WTC11 (cell line): ENCODE measurements around the gene PLEKHH3. TPM values are rescaled to one million over a fixed set of nuclear protein-coding genes. Genes with fewer than 3 reads are reported as not detected.

Experiments used
- ATAC-seq: fragments of 200-7000 bp; cut with Tn5 transposase; 2 replicates; pipeline ENCODE4 v1.10.0; 2021; ENCODE audit warnings: mild to moderate bottlenecking, moderate library complexity
- CTCF ChIA-PET: fragments of 300-600 bp; sonication (Branson Sonifier 250); formaldehyde crosslinking; loops from one replicate; lab custom pipeline; 2021; ENCODE audit warnings: antibody characterized with exemption; lab: Charles Lee
- POLR2A ChIA-PET: fragments of 350-600 bp; sonication (Branson Sonifier 250); formaldehyde crosslinking; loops from one replicate; lab custom pipeline; 2021; ENCODE audit warnings: antibody characterized with exemption; lab: Charles Lee
- DNase-seq: peaks from one replicate; pipeline ENCODE4 v3.0.0; 2021; ENCODE audit warnings: low spot score
- H3K27ac Mint-ChIP-seq: 2 replicates; pipeline ENCODE4 v1.8.0; 2021; ENCODE audit warnings: mixed read lengths
- H3K27me3 Mint-ChIP-seq: 2 replicates; pipeline ENCODE4 v1.8.0; 2021; ENCODE audit warnings: low read depth, mild to moderate bottlenecking, moderate library complexity, mixed read lengths
- H3K36me3 Mint-ChIP-seq: 2 replicates; pipeline ENCODE4 v1.8.0; 2021; ENCODE audit warnings: mixed read lengths
- H3K4me1 Mint-ChIP-seq: 2 replicates; pipeline ENCODE4 v1.8.0; 2022; ENCODE audit warnings: mixed read lengths
- H3K4me3 Mint-ChIP-seq: 2 replicates; pipeline ENCODE4 v1.8.0; 2021; ENCODE audit warnings: mild to moderate bottlenecking, moderate library complexity, mixed read lengths
- H3K9me3 Mint-ChIP-seq: 2 replicates; pipeline ENCODE4 v1.8.0; 2021; ENCODE audit warnings: mixed read lengths
- CREM ChIP-seq: sonication (generic); formaldehyde crosslinking; IDR thresholded peaks from 2 replicates; pipeline ENCODE4 v1.8.1; 2022; ENCODE audit warnings: mild to moderate bottlenecking, missing genetic modification reagents, moderate library complexity
- NFATC4 ChIP-seq: fragments of 250-450 bp; sonication (Bioruptor Pico); IDR thresholded peaks from 2 replicates; pipeline ENCODE4 v1.9.0; 2021; ENCODE audit warnings: mild to moderate bottlenecking
- NR1H2 ChIP-seq: sonication (generic); formaldehyde crosslinking; IDR thresholded peaks from 2 replicates; pipeline ENCODE4 v1.9.0; 2021; ENCODE audit warnings: mild to moderate bottlenecking, moderate library complexity, missing genetic modification reagents
- RELA ChIP-seq: sonication (generic); formaldehyde crosslinking; IDR thresholded peaks from 2 replicates; pipeline ENCODE4 v1.8.1; 2022; ENCODE audit warnings: missing genetic modification reagents, mild to moderate bottlenecking, borderline replicate concordance
- SP1 ChIP-seq: sonication (generic); formaldehyde crosslinking; conservative IDR thresholded peaks from 2 replicates; pipeline ENCODE4 v1.8.1; 2022; ENCODE audit warnings: missing genetic modification reagents
- TEAD1 ChIP-seq: sonication (generic); formaldehyde crosslinking; IDR thresholded peaks from 2 replicates; pipeline ENCODE4 v1.8.0; 2022; ENCODE audit warnings: mild to moderate bottlenecking, missing genetic modification reagents
- TP53 ChIP-seq: sonication (generic); formaldehyde crosslinking; IDR thresholded peaks from 2 replicates; pipeline ENCODE4 v1.8.1; 2023; ENCODE audit warnings: mild to moderate bottlenecking, missing genetic modification reagents
- ZNF232 ChIP-seq: sonication (generic); formaldehyde crosslinking; IDR thresholded peaks from 2 replicates; pipeline ENCODE4 v1.8.0; 2022; ENCODE audit warnings: mild to moderate bottlenecking, missing genetic modification reagents
- ZNF263 ChIP-seq: sonication (generic); formaldehyde crosslinking; IDR thresholded peaks from 2 replicates; pipeline ENCODE4 v1.8.1; 2022; ENCODE audit warnings: low read depth, mild to moderate bottlenecking, moderate library complexity, missing genetic modification reagents
- ZNF416 ChIP-seq: fragments of 250-450 bp; sonication (Bioruptor Pico); IDR thresholded peaks from 2 replicates; pipeline ENCODE4 v1.9.0; 2021; ENCODE audit warnings: mild to moderate bottlenecking, inconsistent platforms
- total RNA-seq: library from RNA; stranded (reverse); gene quantifications from 3 replicates; pipeline ENCODE4 v1.2.3, GENCODE V29; 2021
- TF ChIP-seq, protein P1 (sequence below): sonication (generic); formaldehyde crosslinking; IDR thresholded peaks from 2 replicates; pipeline ENCODE4 v1.8.1; 2022; ENCODE audit warnings: low read depth, mild to moderate bottlenecking, moderate library complexity, missing genetic modification reagents, borderline replicate concordance
- TF ChIP-seq, protein P2 (sequence below): sonication (generic); formaldehyde crosslinking; IDR thresholded peaks from 2 replicates; pipeline ENCODE4 v1.8.1; 2023; ENCODE audit warnings: mild to moderate bottlenecking, missing genetic modification reagents, moderate library complexity
- TF ChIP-seq, protein P3 (sequence below): fragments of 250-450 bp; sonication (Bioruptor Pico); IDR thresholded peaks from 2 replicates; pipeline ENCODE4 v1.9.0; 2021; ENCODE audit warnings: moderate library complexity, mild to moderate bottlenecking, inconsistent platforms, borderline replicate concordance
- TF ChIP-seq, protein P4 (sequence below): sonication (generic); formaldehyde crosslinking; IDR thresholded peaks from 2 replicates; pipeline ENCODE4 v1.8.1; 2023; ENCODE audit warnings: mild to moderate bottlenecking, missing genetic modification reagents
- TF ChIP-seq, protein P5 (sequence below): fragments of 250-450 bp; sonication (Bioruptor Pico); IDR thresholded peaks from 2 replicates; pipeline ENCODE4 v1.9.0; 2021; ENCODE audit warnings: mild to moderate bottlenecking
- TF ChIP-seq, protein P6 (sequence below): sonication (generic); formaldehyde crosslinking; IDR thresholded peaks from 2 replicates; pipeline ENCODE4 v1.8.0; 2022; ENCODE audit warnings: mild to moderate bottlenecking, missing genetic modification reagents
- TF ChIP-seq, protein P7 (sequence below): sonication (generic); formaldehyde crosslinking; IDR thresholded peaks from 2 replicates; pipeline ENCODE4 v1.8.1; 2022; ENCODE audit warnings: low read depth, missing genetic modification reagents, borderline replicate concordance
- TF ChIP-seq, protein P8 (sequence below): sonication (generic); formaldehyde crosslinking; IDR thresholded peaks from 2 replicates; pipeline ENCODE4 v1.8.0; 2022; ENCODE audit warnings: mild to moderate bottlenecking, missing genetic modification reagents

PLEKHH3 gene
- total RNA-seq, 1 experiment from 2014 or later = 40.2 TPM

DNA sequence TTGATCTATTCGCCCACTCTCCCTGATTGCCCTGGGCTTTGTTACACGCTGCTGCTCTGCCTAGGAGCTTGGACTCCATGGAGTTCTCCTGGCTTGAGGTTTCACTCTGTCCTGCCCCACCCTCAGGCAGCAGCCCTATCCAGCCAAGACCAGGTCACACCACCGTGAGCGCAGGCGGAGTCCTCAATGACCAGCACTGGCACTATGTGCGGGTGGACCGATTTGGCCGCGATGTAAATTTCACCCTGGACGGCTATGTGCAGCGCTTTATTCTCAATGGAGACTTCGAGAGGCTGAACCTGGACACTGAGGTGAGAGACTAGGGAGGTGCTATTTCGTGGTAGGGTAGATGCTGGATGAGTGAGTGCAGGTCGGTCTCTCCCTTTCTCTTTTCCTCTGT, 9.0 kb upstream of the PLEKHH3 start:
- DNase-seq (no peak), ATAC-seq (no peak)
- peaks cover 14% of the 10 kb centered on the region; the same call in 1 of the 2 replicates for H3K36me3 Mint-ChIP-seq
- no peak overlapping the region; the same call in 1 of the 2 replicates for H3K27ac Mint-ChIP-seq
- ChIA-PET POLR2A (no interaction called here), CTCF (interaction anchor here (1.0 kb wide), 1 partner anchor 78 kb away, joined by 3 read pairs; no protein-coding TSS in a partner anchor)
- H3K4me1 Mint-ChIP-seq = peaks cover 32% of the 10 kb centered on the region
- H3K4me3 Mint-ChIP-seq = no peak overlapping the region
- peaks cover 18% of the 10 kb centered on the region for H3K27me3 Mint-ChIP-seq
- H3K9me3 Mint-ChIP-seq = no peaks in the 10 kb centered on the region
- TF ChIP-seq, protein P1, sequence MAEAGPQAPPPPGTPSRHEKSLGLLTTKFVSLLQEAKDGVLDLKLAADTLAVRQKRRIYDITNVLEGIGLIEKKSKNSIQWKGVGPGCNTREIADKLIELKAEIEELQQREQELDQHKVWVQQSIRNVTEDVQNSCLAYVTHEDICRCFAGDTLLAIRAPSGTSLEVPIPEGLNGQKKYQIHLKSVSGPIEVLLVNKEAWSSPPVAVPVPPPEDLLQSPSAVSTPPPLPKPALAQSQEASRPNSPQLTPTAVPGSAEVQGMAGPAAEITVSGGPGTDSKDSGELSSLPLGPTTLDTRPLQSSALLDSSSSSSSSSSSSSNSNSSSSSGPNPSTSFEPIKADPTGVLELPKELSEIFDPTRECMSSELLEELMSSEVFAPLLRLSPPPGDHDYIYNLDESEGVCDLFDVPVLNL (CRISPR knock-in tag) = no peak
- TF ChIP-seq TP53 = no peak
- TF ChIP-seq RELA (CRISPR knock-in tag) = no peak
- TF ChIP-seq NFATC4 (CRISPR knock-in tag) = no peak
- TF ChIP-seq, protein P2, sequence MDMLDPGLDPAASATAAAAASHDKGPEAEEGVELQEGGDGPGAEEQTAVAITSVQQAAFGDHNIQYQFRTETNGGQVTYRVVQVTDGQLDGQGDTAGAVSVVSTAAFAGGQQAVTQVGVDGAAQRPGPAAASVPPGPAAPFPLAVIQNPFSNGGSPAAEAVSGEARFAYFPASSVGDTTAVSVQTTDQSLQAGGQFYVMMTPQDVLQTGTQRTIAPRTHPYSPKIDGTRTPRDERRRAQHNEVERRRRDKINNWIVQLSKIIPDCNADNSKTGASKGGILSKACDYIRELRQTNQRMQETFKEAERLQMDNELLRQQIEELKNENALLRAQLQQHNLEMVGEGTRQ (CRISPR knock-in tag) = no peak
- TF ChIP-seq, protein P3, sequence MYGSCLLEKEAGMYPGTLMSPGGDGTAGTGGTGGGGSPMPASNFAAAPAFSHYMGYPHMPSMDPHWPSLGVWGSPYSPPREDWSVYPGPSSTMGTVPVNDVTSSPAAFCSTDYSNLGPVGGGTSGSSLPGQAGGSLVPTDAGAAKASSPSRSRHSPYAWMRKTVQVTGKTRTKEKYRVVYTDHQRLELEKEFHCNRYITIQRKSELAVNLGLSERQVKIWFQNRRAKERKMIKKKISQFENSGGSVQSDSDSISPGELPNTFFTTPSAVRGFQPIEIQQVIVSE (CRISPR knock-in tag) = no peak
- TF ChIP-seq, protein P4, sequence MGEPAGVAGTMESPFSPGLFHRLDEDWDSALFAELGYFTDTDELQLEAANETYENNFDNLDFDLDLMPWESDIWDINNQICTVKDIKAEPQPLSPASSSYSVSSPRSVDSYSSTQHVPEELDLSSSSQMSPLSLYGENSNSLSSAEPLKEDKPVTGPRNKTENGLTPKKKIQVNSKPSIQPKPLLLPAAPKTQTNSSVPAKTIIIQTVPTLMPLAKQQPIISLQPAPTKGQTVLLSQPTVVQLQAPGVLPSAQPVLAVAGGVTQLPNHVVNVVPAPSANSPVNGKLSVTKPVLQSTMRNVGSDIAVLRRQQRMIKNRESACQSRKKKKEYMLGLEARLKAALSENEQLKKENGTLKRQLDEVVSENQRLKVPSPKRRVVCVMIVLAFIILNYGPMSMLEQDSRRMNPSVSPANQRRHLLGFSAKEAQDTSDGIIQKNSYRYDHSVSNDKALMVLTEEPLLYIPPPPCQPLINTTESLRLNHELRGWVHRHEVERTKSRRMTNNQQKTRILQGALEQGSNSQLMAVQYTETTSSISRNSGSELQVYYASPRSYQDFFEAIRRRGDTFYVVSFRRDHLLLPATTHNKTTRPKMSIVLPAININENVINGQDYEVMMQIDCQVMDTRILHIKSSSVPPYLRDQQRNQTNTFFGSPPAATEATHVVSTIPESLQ (CRISPR knock-in tag) = no peak
- TF ChIP-seq, protein P5, sequence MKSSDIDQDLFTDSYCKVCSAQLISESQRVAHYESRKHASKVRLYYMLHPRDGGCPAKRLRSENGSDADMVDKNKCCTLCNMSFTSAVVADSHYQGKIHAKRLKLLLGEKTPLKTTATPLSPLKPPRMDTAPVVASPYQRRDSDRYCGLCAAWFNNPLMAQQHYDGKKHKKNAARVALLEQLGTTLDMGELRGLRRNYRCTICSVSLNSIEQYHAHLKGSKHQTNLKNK (CRISPR knock-in tag) = no peak
- TF ChIP-seq ZNF416 (CRISPR knock-in tag) = no peak
- TF ChIP-seq, protein P6, sequence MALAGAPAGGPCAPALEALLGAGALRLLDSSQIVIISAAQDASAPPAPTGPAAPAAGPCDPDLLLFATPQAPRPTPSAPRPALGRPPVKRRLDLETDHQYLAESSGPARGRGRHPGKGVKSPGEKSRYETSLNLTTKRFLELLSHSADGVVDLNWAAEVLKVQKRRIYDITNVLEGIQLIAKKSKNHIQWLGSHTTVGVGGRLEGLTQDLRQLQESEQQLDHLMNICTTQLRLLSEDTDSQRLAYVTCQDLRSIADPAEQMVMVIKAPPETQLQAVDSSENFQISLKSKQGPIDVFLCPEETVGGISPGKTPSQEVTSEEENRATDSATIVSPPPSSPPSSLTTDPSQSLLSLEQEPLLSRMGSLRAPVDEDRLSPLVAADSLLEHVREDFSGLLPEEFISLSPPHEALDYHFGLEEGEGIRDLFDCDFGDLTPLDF (CRISPR knock-in tag) = no peak
- TF ChIP-seq, protein P7, sequence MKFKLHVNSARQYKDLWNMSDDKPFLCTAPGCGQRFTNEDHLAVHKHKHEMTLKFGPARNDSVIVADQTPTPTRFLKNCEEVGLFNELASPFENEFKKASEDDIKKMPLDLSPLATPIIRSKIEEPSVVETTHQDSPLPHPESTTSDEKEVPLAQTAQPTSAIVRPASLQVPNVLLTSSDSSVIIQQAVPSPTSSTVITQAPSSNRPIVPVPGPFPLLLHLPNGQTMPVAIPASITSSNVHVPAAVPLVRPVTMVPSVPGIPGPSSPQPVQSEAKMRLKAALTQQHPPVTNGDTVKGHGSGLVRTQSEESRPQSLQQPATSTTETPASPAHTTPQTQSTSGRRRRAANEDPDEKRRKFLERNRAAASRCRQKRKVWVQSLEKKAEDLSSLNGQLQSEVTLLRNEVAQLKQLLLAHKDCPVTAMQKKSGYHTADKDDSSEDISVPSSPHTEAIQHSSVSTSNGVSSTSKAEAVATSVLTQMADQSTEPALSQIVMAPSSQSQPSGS = no peak
- TF ChIP-seq TEAD1 (CRISPR knock-in tag) = no peak
- TF ChIP-seq NR1H2 (CRISPR knock-in tag) = no peak
- TF ChIP-seq SP1 (CRISPR knock-in tag) = no peak
- TF ChIP-seq ZNF232 (CRISPR knock-in tag) = no peak
- TF ChIP-seq CREM (CRISPR knock-in tag) = no peak
- TF ChIP-seq, protein P8, sequence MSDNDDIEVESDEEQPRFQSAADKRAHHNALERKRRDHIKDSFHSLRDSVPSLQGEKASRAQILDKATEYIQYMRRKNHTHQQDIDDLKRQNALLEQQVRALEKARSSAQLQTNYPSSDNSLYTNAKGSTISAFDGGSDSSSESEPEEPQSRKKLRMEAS (CRISPR knock-in tag) = no peak
- no peak for TF ChIP-seq ZNF263 (CRISPR knock-in tag)
